Measurements from ENCODE around the gene HMGXB4.

Gene HMGXB4

DNA sequence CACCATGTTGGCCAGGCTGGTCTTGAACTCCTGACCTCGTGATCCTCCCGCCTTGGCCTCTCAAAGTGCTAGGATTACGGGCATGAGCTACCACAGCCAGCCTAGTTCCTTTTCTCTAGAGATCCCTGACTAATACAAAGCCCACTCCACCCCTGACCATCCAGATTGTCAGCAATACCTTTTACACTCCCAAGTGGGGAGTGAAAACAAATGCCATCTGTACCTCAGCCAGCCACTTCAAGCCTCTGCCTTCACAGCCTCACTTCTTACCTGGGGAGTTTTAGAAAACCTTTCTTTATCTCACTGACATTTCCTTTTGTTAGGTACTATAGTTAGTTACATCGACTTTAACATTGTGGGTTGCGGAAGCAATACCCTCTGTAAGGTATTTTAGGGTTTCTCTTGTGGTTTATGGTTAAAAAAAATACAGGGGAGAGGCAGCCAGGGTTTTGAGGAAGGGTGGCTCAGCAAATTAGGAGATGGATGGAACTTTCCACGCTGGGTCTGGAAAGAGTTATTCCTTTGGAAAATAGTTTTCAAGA, 51.3 kb downstream of the HMGXB4 start:
- Histone ChIP-seq H3K4me1 (ENCODE audit: insufficient read depth, low read length, severe bottlenecking) (peaks cover 63% of the 10 kb centered on the region), H3K4me2 (ENCODE audit: low read length) (no peak overlapping the region), H3K27me3 (ENCODE audit: insufficient read depth, low read length) (no peaks in the 10 kb centered on the region), H3K4me3 (ENCODE audit: low read depth, low read length, poor library complexity, severe bottlenecking) (no peak overlapping the region), H3F3A (ENCODE audit: insufficient read depth, low read length) (0 out of 2 replicates have a peak, but pooled peaks cover 4% of the 10 kb centered on the region), H3K79me2 (ENCODE audit: insufficient read depth, low read length) (no peaks in the 10 kb centered on the region), H3K9ac (ENCODE audit: low read length) (no peak overlapping the region), H3K9me3 (ENCODE audit: low read length) (no peaks in the 10 kb centered on the region), H2AFZ (ENCODE audit: low read length) (no peak overlapping the region), H3K9me2 (ENCODE audit: low read depth, low read length) (no peaks in the 10 kb centered on the region), H3K36me3 (ENCODE audit: insufficient read depth, low read length) (no peaks in the 10 kb centered on the region), H3K27ac (ENCODE audit: low read depth, low read length, poor library complexity, severe bottlenecking) (peak overlapping the region; percentile 96), H4K20me1 (ENCODE audit: insufficient read depth, low read length) (no peaks in the 10 kb centered on the region)
- no peak for TF ChIP-seq EZH2 (IDR thresholded peaks at IDR 0.05; ENCODE audit: borderline replicate concordance, low read length)
- TF ChIP-seq, protein P1, sequence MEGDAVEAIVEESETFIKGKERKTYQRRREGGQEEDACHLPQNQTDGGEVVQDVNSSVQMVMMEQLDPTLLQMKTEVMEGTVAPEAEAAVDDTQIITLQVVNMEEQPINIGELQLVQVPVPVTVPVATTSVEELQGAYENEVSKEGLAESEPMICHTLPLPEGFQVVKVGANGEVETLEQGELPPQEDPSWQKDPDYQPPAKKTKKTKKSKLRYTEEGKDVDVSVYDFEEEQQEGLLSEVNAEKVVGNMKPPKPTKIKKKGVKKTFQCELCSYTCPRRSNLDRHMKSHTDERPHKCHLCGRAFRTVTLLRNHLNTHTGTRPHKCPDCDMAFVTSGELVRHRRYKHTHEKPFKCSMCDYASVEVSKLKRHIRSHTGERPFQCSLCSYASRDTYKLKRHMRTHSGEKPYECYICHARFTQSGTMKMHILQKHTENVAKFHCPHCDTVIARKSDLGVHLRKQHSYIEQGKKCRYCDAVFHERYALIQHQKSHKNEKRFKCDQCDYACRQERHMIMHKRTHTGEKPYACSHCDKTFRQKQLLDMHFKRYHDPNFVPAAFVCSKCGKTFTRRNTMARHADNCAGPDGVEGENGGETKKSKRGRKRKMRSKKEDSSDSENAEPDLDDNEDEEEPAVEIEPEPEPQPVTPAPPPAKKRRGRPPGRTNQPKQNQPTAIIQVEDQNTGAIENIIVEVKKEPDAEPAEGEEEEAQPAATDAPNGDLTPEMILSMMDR (IDR thresholded peaks at IDR 0.05; ENCODE audit: low read length): no peak

DNA sequence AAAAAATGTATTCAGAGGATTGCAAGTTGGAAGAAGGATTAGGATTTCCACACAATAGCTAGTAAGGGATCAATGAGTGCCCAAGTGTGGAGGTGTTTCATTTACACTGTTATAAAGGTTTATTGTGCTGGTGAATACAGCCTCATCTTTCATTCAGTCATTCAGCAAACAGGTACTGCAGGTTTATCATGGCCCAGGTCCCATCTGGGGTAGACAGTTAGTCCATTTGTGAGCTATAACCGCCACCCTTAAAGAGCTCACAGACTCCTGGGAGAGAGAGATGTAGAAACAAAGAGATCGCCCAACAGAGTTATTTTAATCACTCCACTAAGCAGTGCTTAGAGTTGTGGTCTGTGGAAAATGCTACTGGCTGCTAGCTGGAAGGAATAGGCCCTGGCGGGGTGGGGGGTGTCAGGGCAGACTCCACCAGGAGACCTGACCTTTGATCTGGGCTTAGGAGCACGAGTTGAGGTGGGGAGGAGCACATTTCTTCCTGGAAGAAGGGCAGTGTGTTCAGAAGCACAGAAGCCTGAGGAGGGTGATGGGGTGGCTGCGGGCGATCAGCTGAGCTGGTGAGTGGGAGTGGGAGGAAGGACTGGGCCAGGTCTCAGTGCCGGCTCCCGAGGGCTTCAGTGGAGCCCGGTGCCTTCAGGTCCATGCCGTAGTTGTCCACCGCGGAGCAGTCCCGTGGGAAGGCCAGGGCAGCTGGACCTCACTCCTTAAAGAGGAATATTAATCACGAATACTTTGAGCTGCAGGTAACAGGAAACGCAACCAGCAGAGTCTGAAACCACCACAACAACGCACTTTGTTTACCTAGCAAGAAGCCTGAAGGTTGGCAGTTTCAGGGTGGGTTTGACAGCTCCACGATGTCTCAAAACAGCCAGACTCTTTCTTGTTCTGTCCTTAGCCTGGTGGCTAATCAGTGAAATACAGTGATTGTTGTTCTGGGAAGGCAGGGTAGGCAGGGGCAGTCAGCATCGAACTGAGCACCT, 53.6 kb downstream of the HMGXB4 start:
- no peaks in the 10 kb centered on the region for H4K20me1 ChIP-seq (ENCODE audit: insufficient read depth, low read length)
- peak overlapping the region; percentile 28; the same call in 1 of the 2 replicates for H3K4me2 ChIP-seq (ENCODE audit: low read length)
- TF ChIP-seq, protein P1 (IDR thresholded peaks at IDR 0.05; ENCODE audit: low read length): no peak
- TF ChIP-seq EZH2 (IDR thresholded peaks at IDR 0.05; ENCODE audit: borderline replicate concordance, low read length): no peak
- no peak overlapping the region for H3K4me3 ChIP-seq (ENCODE audit: low read depth, low read length, poor library complexity, severe bottlenecking)
- no peak overlapping the region for H2AFZ ChIP-seq (ENCODE audit: low read length)
- H3K27ac ChIP-seq (ENCODE audit: low read depth, low read length, poor library complexity, severe bottlenecking): peak overlapping the region; percentile 96
- no peak overlapping the region; the same call in 1 of the 2 replicates for H3K9ac ChIP-seq (ENCODE audit: low read length)
- H3K36me3 ChIP-seq (ENCODE audit: insufficient read depth, low read length): no peaks in the 10 kb centered on the region
- no peaks in the 10 kb centered on the region for H3K9me2 ChIP-seq (ENCODE audit: low read depth, low read length)
- H3K79me2 ChIP-seq (ENCODE audit: insufficient read depth, low read length): no peaks in the 10 kb centered on the region
- H3K27me3 ChIP-seq (ENCODE audit: insufficient read depth, low read length): no peaks in the 10 kb centered on the region
- H3F3A ChIP-seq (ENCODE audit: insufficient read depth, low read length): 0 out of 2 replicates have a peak, but pooled peaks cover 4% of the 10 kb centered on the region
- peaks cover 84% of the 10 kb centered on the region for H3K4me1 ChIP-seq (ENCODE audit: insufficient read depth, low read length, severe bottlenecking)
- no peaks in the 10 kb centered on the region for H3K9me3 ChIP-seq (ENCODE audit: low read length)

DNA sequence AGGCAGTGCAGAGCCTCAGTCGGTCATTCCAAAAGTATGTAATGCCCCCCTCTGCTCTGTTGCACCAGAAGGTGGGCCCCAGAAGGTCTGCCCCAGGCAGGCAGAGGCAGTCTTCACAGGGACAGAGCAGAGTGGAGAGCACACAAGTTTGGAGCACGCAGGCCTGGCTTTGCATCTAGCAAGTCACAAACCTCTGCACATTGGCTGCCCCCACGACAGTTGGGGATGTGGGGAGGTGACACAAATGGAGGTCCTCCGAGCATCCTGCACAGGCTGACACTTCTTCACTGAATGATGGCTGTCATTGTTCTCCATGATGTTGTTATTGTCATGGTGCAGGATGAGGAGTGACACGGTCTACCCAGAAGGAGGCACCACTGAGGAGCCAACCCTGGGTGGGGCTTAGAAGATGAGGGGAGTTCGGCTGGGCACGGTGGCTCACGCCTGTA, 54.3 kb downstream of the HMGXB4 start:
- Histone ChIP-seq H3K9me3 (ENCODE audit: low read length) (no peaks in the 10 kb centered on the region), H3K4me1 (ENCODE audit: insufficient read depth, low read length, severe bottlenecking) (peaks cover 84% of the 10 kb centered on the region), H3K27ac (ENCODE audit: low read depth, low read length, poor library complexity, severe bottlenecking) (peak overlapping the region; percentile 96), H2AFZ (ENCODE audit: low read length) (no peak overlapping the region), H3K4me2 (ENCODE audit: low read length) (peak overlapping the region; percentile 28; the same call in 1 of the 2 replicates), H3K9me2 (ENCODE audit: low read depth, low read length) (no peaks in the 10 kb centered on the region), H3K9ac (ENCODE audit: low read length) (no peak overlapping the region; the same call in 1 of the 2 replicates), H4K20me1 (ENCODE audit: insufficient read depth, low read length) (no peaks in the 10 kb centered on the region), H3K4me3 (ENCODE audit: low read depth, low read length, poor library complexity, severe bottlenecking) (no peak overlapping the region), H3F3A (ENCODE audit: insufficient read depth, low read length) (0 out of 2 replicates have a peak, but pooled peaks cover 4% of the 10 kb centered on the region), H3K36me3 (ENCODE audit: insufficient read depth, low read length) (no peaks in the 10 kb centered on the region), H3K27me3 (ENCODE audit: insufficient read depth, low read length) (no peaks in the 10 kb centered on the region), H3K79me2 (ENCODE audit: insufficient read depth, low read length) (no peaks in the 10 kb centered on the region)
- no peak for TF ChIP-seq EZH2 (IDR thresholded peaks at IDR 0.05; ENCODE audit: borderline replicate concordance, low read length)
- TF ChIP-seq, protein P1 (IDR thresholded peaks at IDR 0.05; ENCODE audit: low read length): no peak; the same call in 1 of the 2 replicates

Measured in OCI-LY1 (cell line).